ENCODE data around the gene ZNF436. TPM values are rescaled to one million over a fixed set of nuclear protein-coding genes. Genes with fewer than 3 reads are reported as not detected.

Gene ZNF436
- total and polyA plus RNA-seq, 2 of the 13 experiments (the other 11 are each of a cell fraction or from before 2014, with no cell fraction given): 4.3 to 9.9 TPM

GRCh38 chr1:23416964-23417363, 47.3 kb upstream of the ZNF436 start:
- Histone ChIP-seq H3K4me1 (ENCODE audit: insufficient read depth, low read length) (peaks cover 47% of the 10 kb centered on the region), H3K27ac (ENCODE audit: extremely low read length, insufficient read depth, low read length) (peak overlapping the region; percentile 23), H3K4me3 (replicated peaks in 1 of 3; ENCODE audit: insufficient read depth in 1 of 3, low read depth in 2 of 3, low read length in 3 of 3) (no peak overlapping the region), H4K20me1 (ENCODE audit: insufficient read depth, low read length) (no peaks in the 10 kb centered on the region), H2AFZ (ENCODE audit: low read length) (no peak overlapping the region), H3K9ac (ENCODE audit: insufficient read depth, low read depth, low read length) (no peak overlapping the region), H3K36me3 (replicated peaks in 1 of 2; ENCODE audit: control insufficient read depth in 1 of 2, insufficient read depth in 2 of 2, low read length in 2 of 2) (peaks cover 11 to 32% of the 10 kb centered on the region in 2 experiments), H3K9me3 (ENCODE audit: low read length) (no peaks in the 10 kb centered on the region), H3K4me2 (ENCODE audit: low read depth, low read length) (no peak overlapping the region), H3K27me3 (ENCODE audit: control insufficient read depth in 1 of 2, insufficient read depth in 2 of 2, low read length in 2 of 2) (no peaks in the 10 kb centered on the region), H3K79me2 (ENCODE audit: insufficient read depth, low read length) (peaks cover 27% of the 10 kb centered on the region)
- DNase-seq (ENCODE audit: low spot score) (no peak), ATAC-seq (no peak), FAIRE-seq (no peak)
- POLR2A ChIA-PET: no interaction called here
- no TSS peak for BruUV-seq (replicated peaks)
- intact Hi-C loops (cut with micrococcal nuclease; ENCODE audit: unreplicated experiment) (no loop called here), in situ Hi-C loops (cut with HindIII; ENCODE audit: extremely low pct_ligation_motif_present, low pct_unique_long_range_greater_than_20kb) (no loop called here)
- 99% methylated on average over 4 of the region's 4 CpGs for WGBS (ENCODE audit: low lambda C conversion rate)
- CTCF ChIA-PET (ENCODE audit: low intra/inter-chr PET ratio, low total read pairs): no interaction called here
- TF ChIP-seq ZNF276 (CRISPR knock-in tag; IDR thresholded peaks at IDR 0.05; ENCODE audit: low read depth) (no peak), TFDP1 (CRISPR knock-in tag; IDR thresholded peaks at IDR 0.05; ENCODE audit: borderline replicate concordance) (no peak), ADNP (CRISPR knock-in tag; IDR thresholded peaks at IDR 0.05) (no peak), REL (CRISPR knock-in tag; conservative IDR thresholded peaks at IDR 0.05) (no peak), HIC2 (CRISPR knock-in tag; IDR thresholded peaks at IDR 0.05; ENCODE audit: low read depth) (no peak), ZNF354B (CRISPR knock-in tag; IDR thresholded peaks at IDR 0.05) (no peak), LBX2 (CRISPR knock-in tag; IDR thresholded peaks at IDR 0.05; ENCODE audit: borderline replicate concordance) (no peak), THAP9 (CRISPR knock-in tag; IDR thresholded peaks at IDR 0.05; ENCODE audit: borderline replicate concordance) (no peak), MIER2 (CRISPR knock-in tag; IDR thresholded peaks at IDR 0.05) (no peak), JUNB (CRISPR knock-in tag; IDR thresholded peaks at IDR 0.05; ENCODE audit: borderline replicate concordance) (no peak), REST (IDR thresholded peaks at IDR 0.05; ENCODE audit: borderline replicate concordance in 1 of 2, low read depth in 1 of 2, low read length in 2 of 2) (no peak), ZNF709 (CRISPR knock-in tag; IDR thresholded peaks at IDR 0.05) (no peak)

All from HepG2 (cell line).